ENCODE results near the gene MARVELD2.
A peak's percentile ranks its signal among the peaks of the same experiment; 100 is the strongest.
"Not testable (repeated sequence)": the region's sequence is repeated elsewhere in the genome, so short reads cannot be mapped to it uniquely, and the experiment has no call there.

The MARVELD2 gene

GRCh38 chr5:69414885-69415583 lies at the start of gene MARVELD2:
Gene MARVELD2, plus strand, starts transcription at chr5:69415116. Its CDS starts 4,270 bp downstream, at chr5:69419386.
- no peak for DNase-seq

GRCh38 chr5:69367697-69368279 lies 47.1 kb upstream of the MARVELD2 start:
- DNase-seq: no peak

GRCh38 chr5:69368458-69369339 lies 46.2 kb upstream of the MARVELD2 start:
- DNase-seq: peak; percentile 37

- peak; percentile 91 for DNase-seq
Measured at GRCh38 chr5:69369340-69370121, 45.4 kb upstream of the MARVELD2 start, which contains the start of the genes AK6, RAD17 and TAF9. Gene AK6, minus strand, starts transcription at chr5:69369520. Its CDS starts 30 bp downstream, at chr5:69369490. Gene RAD17, plus strand, starts transcription at chr5:69369818. Its CDS starts 2,391 bp downstream, at chr5:69372209. Gene TAF9, minus strand, starts transcription at chr5:69369520. Its CDS starts 3,783 bp downstream, at chr5:69365737.

GRCh38 chr5:69370335-69370734 lies 44.6 kb upstream of the MARVELD2 start:
- not testable (repeated sequence) for DNase-seq

- no peak for DNase-seq
Measured at GRCh38 chr5:69372394-69372793, 42.5 kb upstream of the MARVELD2 start.

GRCh38 chr5:69374911-69375446 lies 39.9 kb upstream of the MARVELD2 start:
- DNase-seq: no peak

GRCh38 chr5:69378376-69378775 lies 36.5 kb upstream of the MARVELD2 start:
- DNase-seq: no peak

- DNase-seq: no peak
Measured at GRCh38 chr5:69404659-69405330, 10.1 kb upstream of the MARVELD2 start.

- DNase-seq: no peak
Measured at GRCh38 chr5:69415584-69415958, 655 bp downstream of the MARVELD2 start.

GRCh38 chr5:69416180-69416579 lies 1.3 kb downstream of the MARVELD2 start:
- no peak for DNase-seq

- DNase-seq: no peak
Measured at GRCh38 chr5:69416699-69417098, 1.8 kb downstream of the MARVELD2 start.

GRCh38 chr5:69418554-69418953 lies 3.6 kb downstream of the MARVELD2 start:
- DNase-seq: no peak

- no peak for DNase-seq
Measured at GRCh38 chr5:69431424-69432303, 16.7 kb downstream of the MARVELD2 start.

GRCh38 chr5:69432412-69433206 lies 17.7 kb downstream of the MARVELD2 start:
- no peak for DNase-seq

- DNase-seq: not testable (repeated sequence)
Measured at GRCh38 chr5:69435276-69435884, 20.5 kb downstream of the MARVELD2 start.

GRCh38 chr5:69444127-69444754 lies 29.3 kb downstream of the MARVELD2 start:
- DNase-seq: no peak

GRCh38 chr5:69449511-69449910 lies 34.6 kb downstream of the MARVELD2 start:
- no peak for DNase-seq

GRCh38 chr5:69450116-69450515 lies 35.2 kb downstream of the MARVELD2 start:
- no peak for DNase-seq

All from KG1 (cell line).